B cell (primary cell): ENCODE data around the gene AZGP1.

ENCODE experiments used
- EZH2 ChIP-seq: IDR thresholded peaks from 2 replicates; pipeline ENCODE4 v1.6.1; 2012; ENCODE audit warnings: borderline replicate concordance, low read depth, mild to moderate bottlenecking, moderate library complexity, low read length; ENCODE audit not compliant: insufficient read depth, poor library complexity, severe bottlenecking
- TF ChIP-seq, protein P1 (sequence below): fragments of 200-600 bp; IDR thresholded peaks from one replicate; pipeline ENCODE4 v1.8.0; 2022; ENCODE audit warnings: antibody characterized with exemption, mild to moderate bottlenecking

DNA sequence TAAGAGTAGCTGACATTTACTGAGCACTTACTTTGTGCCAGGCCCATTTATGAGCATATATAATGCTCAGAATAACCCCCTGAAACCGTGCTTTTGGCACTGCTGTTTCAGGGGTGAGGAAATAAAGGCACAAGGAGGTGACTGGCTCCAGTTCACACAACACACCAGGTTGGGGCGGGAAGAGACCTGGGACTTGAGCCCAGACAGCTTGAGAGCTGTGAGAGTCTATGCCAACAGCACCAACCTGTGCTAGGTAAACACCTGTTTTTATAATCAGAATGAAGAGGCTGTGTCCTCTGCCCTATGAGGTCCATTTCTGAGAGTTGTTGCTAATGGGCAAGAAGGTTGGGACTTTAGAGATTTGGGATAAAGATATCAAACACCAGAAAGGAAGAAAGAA lies 8.8 kb upstream of the AZGP1 start:
- TF ChIP-seq, protein P1, sequence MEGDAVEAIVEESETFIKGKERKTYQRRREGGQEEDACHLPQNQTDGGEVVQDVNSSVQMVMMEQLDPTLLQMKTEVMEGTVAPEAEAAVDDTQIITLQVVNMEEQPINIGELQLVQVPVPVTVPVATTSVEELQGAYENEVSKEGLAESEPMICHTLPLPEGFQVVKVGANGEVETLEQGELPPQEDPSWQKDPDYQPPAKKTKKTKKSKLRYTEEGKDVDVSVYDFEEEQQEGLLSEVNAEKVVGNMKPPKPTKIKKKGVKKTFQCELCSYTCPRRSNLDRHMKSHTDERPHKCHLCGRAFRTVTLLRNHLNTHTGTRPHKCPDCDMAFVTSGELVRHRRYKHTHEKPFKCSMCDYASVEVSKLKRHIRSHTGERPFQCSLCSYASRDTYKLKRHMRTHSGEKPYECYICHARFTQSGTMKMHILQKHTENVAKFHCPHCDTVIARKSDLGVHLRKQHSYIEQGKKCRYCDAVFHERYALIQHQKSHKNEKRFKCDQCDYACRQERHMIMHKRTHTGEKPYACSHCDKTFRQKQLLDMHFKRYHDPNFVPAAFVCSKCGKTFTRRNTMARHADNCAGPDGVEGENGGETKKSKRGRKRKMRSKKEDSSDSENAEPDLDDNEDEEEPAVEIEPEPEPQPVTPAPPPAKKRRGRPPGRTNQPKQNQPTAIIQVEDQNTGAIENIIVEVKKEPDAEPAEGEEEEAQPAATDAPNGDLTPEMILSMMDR, result no peak
- no peak for TF ChIP-seq EZH2
